Heart right ventricle (tissue), 16 donors: Measurements from ENCODE around the gene RASSF8. TPM values are rescaled to one million over a fixed set of nuclear protein-coding genes. Genes with fewer than 3 reads are reported as not detected.

Source experiments
- ATAC-seq, 8 donors: fragments of 200-7000 bp; cut with Tn5 transposase; one replicate each; pipeline ENCODE4 v1.9.1; 2020; ENCODE audit warnings: mild to moderate bottlenecking in 8 of 8, moderate library complexity in 8 of 8, moderate number of reproducible peaks in 1 of 8
- DNase-seq, 2 donors: peaks; one replicate each; pipeline ENCODE4 v3.0.0-alpha.2; 2020
- H3K27ac ChIP-seq, 10 donors: fragments of 200-600 bp; sonication (generic) in 2 of 10; one replicate each; pipeline versions ENCODE4 v1.5.0 to v1.8.0; 2020 to 2022; ENCODE audit warnings: mild to moderate bottlenecking in 3 of 10
- H3K27me3 ChIP-seq, 7 donors: fragments of 200-600 bp; one replicate each; pipeline ENCODE4 v1.8.0; 2021 to 2022; ENCODE audit warnings: mild to moderate bottlenecking in 2 of 7
- H3K36me3 ChIP-seq, 9 donors: fragments of 200-600 bp; sonication (generic) in 1 of 9; one replicate each; pipeline versions ENCODE4 v1.5.0 to v1.8.0; 2020 to 2022; ENCODE audit warnings: mild to moderate bottlenecking in 2 of 9
- H3K4me1 ChIP-seq, 9 donors: fragments of 200-600 bp; sonication (generic) in 1 of 9; one replicate each; pipeline versions ENCODE4 v1.5.0 to v1.8.0; 2020 to 2022; ENCODE audit warnings: mild to moderate bottlenecking in 4 of 9
- H3K4me3 ChIP-seq, 10 donors: fragments of 200-600 bp; sonication (generic) in 2 of 10; one replicate each; pipeline versions ENCODE4 v1.5.0 to v1.8.0; 2020 to 2022; ENCODE audit warnings: mild to moderate bottlenecking in 7 of 10, moderate library complexity in 2 of 10
- H3K9me3 ChIP-seq, 11 donors: fragments of 200-600 bp in 10 of 11; sonication (generic) in 2 of 11; one replicate each; pipeline versions ENCODE4 v1.5.0 to v1.8.0; 2013 to 2022; ENCODE audit warnings: mild to moderate bottlenecking in 2 of 11, control low read depth in 1 of 11, moderate library complexity in 1 of 11
- WGBS, 2 donors: extraction: QIAGEN DNeasy Blood & Tissue Kit; methylation state at CpG; one replicate each; pipeline ENCODE4 v1.1.7; 2013; ENCODE audit warnings: inconsistent platforms in 1 of 2; 5-methylcytosine and 5-hydroxymethylcytosine counted together
- intact Hi-C, 10 donors: fragments of 100-400 bp; cut with DNase I; formaldehyde crosslinking; loops; one replicate each; pipeline versions ENCODE4 v1.11.1 to v1.14.2; 2022
- polyA plus RNA-seq, 2 donors: library from polyadenylated mRNA; stranded (reverse); fragments of 200-250 nt; gene quantifications; one replicate each; pipeline ENCODE4 v1.2.3, GENCODE V29; 2013
- total RNA-seq, 10 donors: library from RNA; stranded (reverse); fragmentation: NEBNext Ultra II Directional in 3 of 10; extraction: Animal tissue kit (Norgen Biotek cat#: 25700) in 3 of 10; gene quantifications; one replicate each; pipeline versions ENCODE4 v1.2.1 to v1.2.4, GENCODE V29; 2021 to 2023
- TF ChIP-seq, protein P1 (sequence below), 9 donors: fragments of 200-600 bp; sonication (generic) in 2 of 9; IDR thresholded peaks; one replicate each; pipeline versions ENCODE4 v1.5.0 to v1.8.0; 2021 to 2022; ENCODE audit warnings: antibody characterized with exemption in 9 of 9, mild to moderate bottlenecking in 5 of 9, moderate library complexity in 1 of 9
- donor health status: Arrhythmogenic right ventricular cardiomyopathy.
- donor health status: ischemic (EF 13 %, LVEDD 7.1; RV severe dilation, severe dysfunction).
- donor health status: healthy with polysubstance abuse.
- donor health status: DM: no; HTN: yes; CAD: no.
- donor health status: DM: no; HTN: no; CAD: no.
- donor health status: ischemic (EF 25% LVEDD 6.9; RV normal size, moderate dysfunction).
- donor health status: ischemic (EF 25% LVEDD 5.7; RV mildly dilated, moderate dysfunction).
- donor health status: healthy.
- donor health status: DM: yes; HTN: yes; CAD: no.
- donor health status: Ischemic cardiomyopathy.
- donor health status: ischemic (EF 35%, LVEDD 5.7; RV mildly dilated, moderate dysfunction).
- donor health status: nonischemic (EF 11% LVEDD 7.7; RV severe dilation, severe dysfunction).
- donor health status: DM: yes; HTN: yes; CAD: no.
- donor health status: PGD.
- donor health status: ischemic (EF 29% LVEDD 5.4; RV normal size, mild dysfunction).
- donor health status: nonischemic (EF 23%, LVEDD 6.1; RV moderate dilation, normal function).

The RASSF8 gene
- total and polyA plus RNA-seq, 12 donors: 5.7 to 43.9 (median 28.9) TPM

GRCh38 chr12:26047401-26048226, 89.1 kb downstream of the RASSF8 start:
- peak; percentile 38 to 94 (median 74) for ATAC-seq
- H3K4me1 ChIP-seq: peaks cover 0 to 47% (median 16%) of the 10 kb centered on the region in 9 donors
- H3K27me3 ChIP-seq: no peaks in the 10 kb centered on the region
- intact Hi-C loops: no loop called here
- H3K4me3 ChIP-seq: no peak overlapping the region
- 82% methylated on average over 9 of the region's 9 CpGs for WGBS, 2 donors
- TF ChIP-seq, protein P1, sequence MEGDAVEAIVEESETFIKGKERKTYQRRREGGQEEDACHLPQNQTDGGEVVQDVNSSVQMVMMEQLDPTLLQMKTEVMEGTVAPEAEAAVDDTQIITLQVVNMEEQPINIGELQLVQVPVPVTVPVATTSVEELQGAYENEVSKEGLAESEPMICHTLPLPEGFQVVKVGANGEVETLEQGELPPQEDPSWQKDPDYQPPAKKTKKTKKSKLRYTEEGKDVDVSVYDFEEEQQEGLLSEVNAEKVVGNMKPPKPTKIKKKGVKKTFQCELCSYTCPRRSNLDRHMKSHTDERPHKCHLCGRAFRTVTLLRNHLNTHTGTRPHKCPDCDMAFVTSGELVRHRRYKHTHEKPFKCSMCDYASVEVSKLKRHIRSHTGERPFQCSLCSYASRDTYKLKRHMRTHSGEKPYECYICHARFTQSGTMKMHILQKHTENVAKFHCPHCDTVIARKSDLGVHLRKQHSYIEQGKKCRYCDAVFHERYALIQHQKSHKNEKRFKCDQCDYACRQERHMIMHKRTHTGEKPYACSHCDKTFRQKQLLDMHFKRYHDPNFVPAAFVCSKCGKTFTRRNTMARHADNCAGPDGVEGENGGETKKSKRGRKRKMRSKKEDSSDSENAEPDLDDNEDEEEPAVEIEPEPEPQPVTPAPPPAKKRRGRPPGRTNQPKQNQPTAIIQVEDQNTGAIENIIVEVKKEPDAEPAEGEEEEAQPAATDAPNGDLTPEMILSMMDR (IDR thresholded peaks at IDR 0.05): no peak
- peak in 1 of 2 donors; percentile 11 for DNase-seq
- peak overlapping the region in 1 of 10 donors; percentile 19 for H3K27ac ChIP-seq
- no peaks in the 10 kb centered on the region for H3K9me3 ChIP-seq
- H3K36me3 ChIP-seq: no peaks in the 10 kb centered on the region

GRCh38 chr12:26052652-26053051, 94.2 kb downstream of the RASSF8 start:
- Histone ChIP-seq H3K4me1 (peaks cover under 1 to 30% (median 12%) of the 10 kb centered on the region in 9 donors), H3K27me3 (no peaks in the 10 kb centered on the region), H3K9me3 (peaks cover 0 to 3% (median 0%) of the 10 kb centered on the region in 11 donors), H3K4me3 (no peak overlapping the region), H3K36me3 (peaks cover 0 to 5% (median 0%) of the 10 kb centered on the region in 9 donors), H3K27ac (no peak overlapping the region)
- 80 to 83% methylated on average over 4 of the region's 4 CpGs for WGBS, 2 donors
- TF ChIP-seq, protein P1 (IDR thresholded peaks at IDR 0.05): no peak
- ATAC-seq: no peak
- intact Hi-C loops: no loop called here
- DNase-seq: no peak

DNA sequence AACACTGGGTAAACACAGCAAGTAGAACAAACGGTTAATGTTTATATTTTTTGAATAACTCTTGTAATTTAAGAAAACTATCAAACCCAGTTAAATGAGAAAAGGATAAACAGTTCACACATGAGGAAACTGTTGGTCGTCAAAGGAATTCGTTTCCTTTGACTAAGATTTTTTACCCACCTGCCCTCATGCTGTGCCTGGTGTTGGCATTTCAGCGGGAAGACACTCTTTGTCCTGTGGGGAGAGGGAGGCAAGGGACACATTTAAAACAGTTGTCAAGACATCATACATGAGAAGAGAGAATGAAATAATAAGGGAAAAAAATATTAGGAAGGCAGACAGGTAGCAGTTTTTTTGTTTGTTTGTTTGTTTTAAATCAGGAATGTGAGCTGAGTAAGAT, 95.9 kb downstream of the RASSF8 start:
- intact Hi-C loops: no loop called here
- peaks cover 0 to 18% (median 9%) of the 10 kb centered on the region in 9 donors for H3K4me1 ChIP-seq
- TF ChIP-seq, protein P1 (IDR thresholded peaks at IDR 0.05): no peak
- WGBS, 2 donors: 76 to 79% methylated on average over 4 of the region's 4 CpGs
- H3K27me3 ChIP-seq: no peaks in the 10 kb centered on the region
- peaks cover 0 to 3% (median 0%) of the 10 kb centered on the region in 11 donors for H3K9me3 ChIP-seq
- DNase-seq (no peak), ATAC-seq (no peak)
- no peak overlapping the region for H3K4me3 ChIP-seq
- peaks cover 0 to 20% (median 0%) of the 10 kb centered on the region in 9 donors for H3K36me3 ChIP-seq
- no peak overlapping the region for H3K27ac ChIP-seq

DNA sequence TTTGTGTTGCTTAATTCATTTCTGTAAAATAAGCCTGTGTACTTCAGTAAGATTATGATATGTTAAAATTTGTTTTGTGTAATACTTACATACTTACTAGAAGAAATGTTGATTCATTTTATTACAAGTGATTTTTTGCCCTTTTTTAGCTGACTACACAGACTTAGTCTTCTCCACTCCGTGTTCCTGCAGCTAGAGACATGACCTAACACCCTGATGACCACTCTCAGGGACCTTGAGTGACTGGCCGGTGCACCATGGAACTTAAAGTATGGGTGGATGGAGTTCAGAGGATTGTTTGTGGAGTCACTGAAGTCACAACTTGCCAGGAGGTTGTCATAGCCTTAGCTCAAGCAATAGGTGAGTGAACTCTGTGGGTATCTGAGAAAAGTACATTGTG, 96.6 kb downstream of the RASSF8 start:
- peaks cover 0 to 18% (median 9%) of the 10 kb centered on the region in 9 donors for H3K4me1 ChIP-seq
- peaks cover 0 to 26% (median 0%) of the 10 kb centered on the region in 9 donors for H3K36me3 ChIP-seq
- ATAC-seq: no peak
- no peak for DNase-seq
- H3K9me3 ChIP-seq: peaks cover 0 to 3% (median 0%) of the 10 kb centered on the region in 11 donors
- H3K4me3 ChIP-seq: no peak overlapping the region
- TF ChIP-seq, protein P1 (IDR thresholded peaks at IDR 0.05): no peak
- intact Hi-C loops: no loop called here
- 83 to 96% methylated on average over 2 of the region's 2 CpGs for WGBS, 2 donors
- H3K27me3 ChIP-seq: no peaks in the 10 kb centered on the region
- no peak overlapping the region for H3K27ac ChIP-seq
